NT2/D1 (cell line): ENCODE results near the gene PPIL1.

Experiments
- SUZ12 ChIP-seq: IDR thresholded peaks from 2 replicates; pipeline ENCODE4 v1.6.1; 2011; ENCODE audit not compliant: insufficient read length, insufficient read depth; ENCODE audit errors: extremely low read depth
- YY1 ChIP-seq: IDR thresholded peaks from 2 replicates; pipeline ENCODE4 v1.6.1; 2011; ENCODE audit not compliant: insufficient read length, insufficient read depth
- ZNF274 ChIP-seq: IDR thresholded peaks from 2 replicates; pipeline ENCODE4 v1.6.1; 2011; ENCODE audit warnings: mild to moderate bottlenecking, low read depth, low read length

DNA sequence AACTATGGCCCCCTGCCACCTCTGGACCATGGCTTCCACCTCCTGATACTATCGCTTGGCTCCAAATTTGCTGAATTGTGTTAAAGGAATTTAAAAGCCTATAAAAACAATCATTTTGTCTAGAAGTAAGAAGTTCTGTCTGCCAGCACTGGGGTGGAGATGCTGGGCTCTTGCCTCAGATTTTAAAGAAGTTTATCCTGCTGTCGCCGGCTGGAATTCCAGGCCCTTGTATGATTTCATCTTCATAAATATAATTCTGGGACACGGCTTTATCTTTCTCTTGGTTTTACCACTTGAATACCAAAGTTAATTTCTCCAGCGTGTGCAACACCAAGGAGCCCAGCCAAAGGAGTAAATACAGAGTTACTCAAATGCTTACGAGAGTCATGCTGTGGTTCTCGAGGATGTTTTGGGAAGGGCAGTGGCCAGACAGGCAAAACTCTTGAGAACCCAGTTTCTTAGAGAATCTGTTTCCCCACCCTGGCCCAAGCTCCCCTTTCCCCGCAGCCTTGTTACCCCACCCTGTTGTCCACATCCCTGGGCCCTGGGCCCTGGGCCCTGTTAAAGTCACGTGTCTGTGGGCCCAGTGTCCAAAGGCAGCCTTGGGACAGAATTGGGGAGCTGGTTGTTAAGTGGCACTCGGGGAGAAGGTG, 43.1 kb upstream of the PPIL1 start:
- TF ChIP-seq YY1 (no peak), ZNF274 (no peak), SUZ12 (no peak)
